Activated gamma-delta T cell treated with anti-CD3 and anti-CD28 coated beads, Interleukin-2, amount 50 U/mL, for 16 hours (primary cell): ENCODE data around the gene PDILT.
"Not testable (repeated sequence)": the region's sequence is repeated elsewhere in the genome, so short reads cannot be mapped to it uniquely, and the experiment has no call there.

Experiments used
- DNase-seq: peaks from one replicate; pipeline ENCODE4 v3.0.0-alpha.2; 2020; ENCODE audit warnings: low read depth

The PDILT gene

GRCh38 chr16:20321671-20322070, 82.9 kb downstream of the PDILT start:
- no peak for DNase-seq

DNA sequence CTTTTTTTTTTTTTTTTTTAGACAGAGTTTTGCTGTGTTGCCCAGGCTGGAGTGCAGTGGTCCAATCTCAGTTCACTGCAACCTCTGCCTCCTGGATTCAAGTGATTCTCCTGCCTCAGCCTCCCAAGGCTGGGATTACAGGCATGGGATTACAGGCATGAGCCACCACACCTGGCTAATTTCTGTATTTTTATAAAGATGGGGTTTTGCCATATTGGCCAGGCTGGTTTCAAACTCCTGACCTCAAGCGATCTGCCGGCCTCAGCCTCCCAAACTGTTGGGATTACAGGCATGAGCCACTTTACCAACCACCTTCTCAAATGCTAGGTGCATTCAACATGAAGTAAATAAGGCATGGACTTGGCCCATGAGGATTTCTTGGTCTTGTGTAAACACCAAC, 83.5 kb downstream of the PDILT start:
- DNase-seq, result not testable (repeated sequence)

GRCh38 chr16:20320592-20320991, 83.9 kb downstream of the PDILT start:
- no peak for DNase-seq

GRCh38 chr16:20320178-20320577, 84.4 kb downstream of the PDILT start:
- DNase-seq, result no peak

- DNase-seq, result no peak
Observed at GRCh38 chr16:20319406-20319805, 85.1 kb downstream of the PDILT start.

DNA sequence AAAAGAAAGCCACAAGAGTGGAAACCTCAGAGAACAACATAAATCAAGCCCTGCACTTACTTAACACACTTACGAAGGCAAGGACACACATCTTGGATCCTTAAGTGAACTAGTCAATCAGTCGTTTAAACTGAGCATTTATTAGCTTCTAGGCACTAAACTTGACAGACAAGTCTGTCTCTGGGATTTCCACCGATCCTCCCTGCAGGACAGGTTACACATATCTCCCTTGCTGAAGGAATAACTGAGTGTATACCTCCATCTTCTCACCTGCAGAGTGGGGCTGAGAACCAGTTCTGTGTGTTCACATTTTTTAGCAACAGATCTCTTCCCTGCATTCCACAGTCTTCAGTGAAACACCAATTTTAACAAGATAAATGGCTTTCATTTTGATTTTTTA, 86.1 kb downstream of the PDILT start:
- no peak for DNase-seq

- no peak for DNase-seq
Observed at GRCh38 chr16:20318006-20318405, 86.5 kb downstream of the PDILT start.

DNA sequence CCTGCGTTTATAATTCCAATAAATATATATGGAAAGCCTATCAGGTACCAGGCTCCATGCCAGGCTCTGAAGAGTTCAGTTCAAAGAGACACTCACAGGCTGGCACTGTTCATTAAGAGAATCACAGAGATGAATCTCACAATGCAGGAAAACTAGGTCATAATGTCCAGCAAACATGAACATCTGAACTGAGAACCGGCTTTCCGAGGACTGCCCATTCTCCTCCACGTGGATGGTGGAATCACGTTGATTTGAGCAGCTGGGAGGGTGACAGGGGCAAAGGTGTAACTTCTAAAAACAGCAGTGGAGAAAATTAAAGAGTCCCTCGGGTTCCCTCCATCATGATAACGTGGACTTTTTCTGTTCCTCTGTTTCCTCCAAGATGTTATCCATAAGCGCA, 87.4 kb downstream of the PDILT start:
- no peak for DNase-seq

DNA sequence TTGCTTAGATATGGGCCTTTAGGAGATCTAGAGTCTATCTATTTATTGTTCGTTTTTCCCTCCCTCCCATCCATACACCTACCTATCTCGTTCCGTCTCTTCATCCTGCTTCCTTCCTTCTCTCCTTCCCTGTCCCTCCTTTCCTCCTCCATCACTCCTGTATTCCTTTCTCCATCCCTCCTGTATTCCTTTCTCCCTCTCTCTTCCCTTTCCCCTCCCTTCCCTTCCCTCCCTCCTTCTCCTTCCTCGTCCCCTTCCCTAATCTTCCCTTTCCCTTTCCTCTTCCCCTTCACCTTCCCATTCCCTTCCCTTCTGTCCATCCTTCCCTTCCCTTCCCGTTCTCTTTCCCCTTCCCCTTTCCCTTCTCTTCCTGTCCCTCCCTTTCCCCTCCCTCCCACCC, 87.8 kb downstream of the PDILT start:
- no peak for DNase-seq

DNA sequence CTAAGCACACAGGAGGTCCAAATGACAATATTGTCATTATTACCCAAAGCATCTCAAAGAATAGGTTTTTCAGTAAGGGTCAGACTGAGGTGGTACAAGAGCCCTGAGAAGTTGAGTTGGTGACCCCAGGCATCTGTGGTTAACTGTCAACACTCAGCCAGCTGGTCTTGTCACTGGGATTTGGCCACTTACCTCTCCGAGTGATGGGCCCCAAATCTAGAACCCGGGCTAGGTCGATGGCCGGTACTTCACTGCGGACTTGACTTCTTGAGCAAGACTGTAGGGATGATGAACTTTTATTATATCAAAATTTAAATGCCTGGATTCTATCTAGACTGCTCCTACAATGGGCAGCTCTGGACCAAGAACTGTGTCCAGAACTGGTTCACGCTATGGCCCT, 88.8 kb downstream of the PDILT start:
- no peak for DNase-seq

GRCh38 chr16:20314575-20314974, 90.0 kb downstream of the PDILT start:
- no peak for DNase-seq

GRCh38 chr16:20313741-20314140, 90.8 kb downstream of the PDILT start:
- DNase-seq, result no peak

GRCh38 chr16:20312536-20313095, 91.9 kb downstream of the PDILT start:
- DNase-seq, result not testable (repeated sequence)

DNA sequence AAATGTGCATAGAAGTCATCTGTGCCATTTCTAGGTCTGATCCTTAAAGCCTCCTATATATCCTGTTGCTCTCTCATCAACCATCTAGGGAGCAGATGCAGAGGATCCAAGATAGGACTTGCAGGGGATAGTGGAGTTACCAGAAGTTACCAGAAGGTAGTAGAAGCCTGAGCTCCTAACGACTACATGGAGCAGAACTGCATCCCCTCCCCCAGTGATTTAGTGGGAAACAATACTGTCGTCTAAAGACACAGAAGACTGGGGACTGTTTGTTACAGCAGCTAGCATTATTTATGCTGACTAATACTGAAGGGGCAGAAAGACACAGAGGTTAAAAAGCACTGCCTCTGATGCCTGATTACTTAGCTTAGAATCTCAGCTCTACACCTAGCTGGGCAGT, 93.0 kb downstream of the PDILT start:
- DNase-seq, result no peak

DNA sequence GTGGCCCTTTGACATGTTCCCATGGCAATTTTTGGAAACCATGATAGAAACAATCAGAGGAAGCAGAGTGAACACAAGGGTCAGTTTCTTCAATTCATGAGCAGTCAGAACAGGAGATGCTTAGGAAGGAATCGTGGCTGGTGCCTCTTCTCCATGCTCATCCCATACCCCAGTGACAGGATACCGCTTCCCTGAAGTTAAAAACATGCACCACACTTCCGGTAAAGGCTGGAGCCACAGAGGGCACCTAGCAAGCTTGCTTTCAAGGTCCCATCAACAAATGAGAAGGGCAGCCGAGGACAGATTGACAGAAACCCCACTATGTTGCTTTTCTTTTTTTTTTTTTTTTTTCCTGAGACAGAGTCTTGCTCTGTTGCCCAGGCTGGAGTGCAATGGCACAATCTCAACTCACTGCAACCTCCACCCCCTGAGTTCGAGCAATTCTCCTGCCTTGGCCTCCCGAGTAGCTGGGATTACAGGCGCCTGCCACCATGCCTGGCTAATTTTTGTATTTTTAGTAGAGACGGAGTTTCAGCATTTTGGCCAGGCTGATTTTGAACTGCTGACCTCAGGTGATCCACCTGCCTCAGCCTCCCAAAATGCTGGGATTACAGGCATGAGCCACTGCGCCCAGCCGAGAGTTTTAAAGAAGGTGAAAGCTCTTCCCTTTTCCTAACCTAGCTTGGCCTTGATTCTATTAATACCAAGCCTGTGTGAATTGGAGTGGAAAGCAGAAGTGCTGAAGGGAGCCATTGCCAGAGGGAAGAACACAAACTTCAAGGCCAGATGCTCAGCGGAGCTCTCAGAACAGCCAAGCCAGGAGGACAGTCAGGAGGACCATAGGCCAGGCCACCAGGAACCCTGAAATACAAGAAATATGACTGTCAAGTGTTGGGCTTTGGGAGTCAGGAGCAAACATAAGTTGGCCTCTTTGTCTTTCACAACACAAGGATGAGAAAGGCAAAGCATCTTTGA, 93.8 kb downstream of the PDILT start:
- no peak for DNase-seq

GRCh38 chr16:20309786-20310185, 94.8 kb downstream of the PDILT start:
- DNase-seq, result no peak
